GM18508 (cell line): ENCODE results near the gene GADD45GIP1.

Experiments used
- ATAC-seq: cut with Tn5 transposase; IDR thresholded peaks from one replicate; pipeline ENCODE4 v1.9.1; 2021; ENCODE audit warnings: moderate number of reproducible peaks; ENCODE audit not compliant: insufficient read depth, unreplicated experiment

GADD45GIP1 gene

DNA sequence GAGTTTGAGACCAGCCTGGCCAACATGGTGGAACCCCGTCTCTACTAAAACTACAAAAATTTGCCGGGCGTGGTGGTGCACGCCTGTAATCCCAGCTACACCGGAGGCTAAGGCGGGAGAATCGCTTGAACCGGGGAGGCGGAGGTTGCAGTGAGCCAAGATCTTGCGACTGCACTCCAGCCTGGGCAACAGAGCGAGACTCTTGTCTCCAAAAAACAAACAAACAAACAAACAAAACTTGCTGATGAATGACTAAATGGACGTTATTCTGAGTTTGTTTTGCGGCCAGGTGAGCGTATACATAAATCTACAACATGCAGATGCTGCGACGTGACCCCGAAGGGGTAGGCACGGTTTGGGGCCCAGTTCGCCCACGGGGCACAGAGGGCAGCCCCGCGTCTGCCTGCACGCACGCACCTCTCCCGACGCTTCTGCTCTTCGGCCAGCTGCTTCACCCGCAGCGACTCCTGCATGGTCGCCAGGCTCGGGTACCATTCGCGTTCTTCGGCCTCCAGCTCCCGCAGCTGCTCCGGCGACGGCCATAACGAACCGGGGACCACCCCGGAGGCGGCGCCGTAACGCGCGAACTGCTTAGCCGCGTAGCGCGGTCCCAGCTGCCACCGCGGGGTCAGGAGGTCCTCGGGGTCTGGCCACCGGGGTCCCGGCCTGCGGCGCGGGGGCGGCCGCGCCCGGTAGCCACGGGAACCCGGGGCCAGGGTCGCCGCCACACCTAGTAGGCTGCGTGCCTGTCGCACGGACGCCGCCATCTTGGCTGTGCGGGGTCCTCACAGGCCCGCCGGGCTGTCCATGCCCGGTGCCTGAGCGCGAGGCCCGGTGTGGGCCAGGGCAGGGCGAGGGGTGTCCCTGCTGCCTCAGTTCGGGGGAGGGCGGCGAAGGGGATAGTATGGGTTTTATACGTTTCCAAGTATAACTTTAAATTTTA is at the start of gene GADD45GIP1:
Gene GADD45GIP1 (minus strand): TSS at position 778 of the 943 bp plus-strand sequence. CDS start 11 bp downstream, at position 767.
- no peak for ATAC-seq

DNA sequence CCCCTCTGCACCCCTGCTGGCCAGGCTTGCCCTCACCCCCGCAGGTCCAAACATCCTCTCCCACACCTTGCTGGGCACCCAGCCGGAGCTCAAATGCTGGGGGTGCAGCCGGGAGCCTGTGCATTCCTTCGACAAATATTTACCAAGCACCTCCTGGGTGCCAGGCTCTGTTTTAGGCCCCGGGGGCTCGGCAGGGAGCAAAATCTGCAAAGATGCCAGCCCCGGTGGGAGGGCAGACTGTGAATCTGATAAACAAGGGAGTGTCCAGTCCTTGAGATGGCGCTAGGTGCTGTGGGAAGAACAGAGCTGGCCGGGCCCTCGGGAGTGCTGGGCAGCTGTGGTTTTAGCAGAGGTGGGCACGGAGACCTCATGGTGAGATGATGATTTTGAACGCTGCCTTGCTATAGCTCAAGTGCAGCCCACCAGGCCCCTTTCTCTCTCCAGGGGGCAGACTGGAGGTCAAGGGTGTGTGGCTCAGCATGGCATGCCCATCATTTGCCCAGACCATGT is 48.9 kb upstream of the GADD45GIP1 start:
- no peak for ATAC-seq

DNA sequence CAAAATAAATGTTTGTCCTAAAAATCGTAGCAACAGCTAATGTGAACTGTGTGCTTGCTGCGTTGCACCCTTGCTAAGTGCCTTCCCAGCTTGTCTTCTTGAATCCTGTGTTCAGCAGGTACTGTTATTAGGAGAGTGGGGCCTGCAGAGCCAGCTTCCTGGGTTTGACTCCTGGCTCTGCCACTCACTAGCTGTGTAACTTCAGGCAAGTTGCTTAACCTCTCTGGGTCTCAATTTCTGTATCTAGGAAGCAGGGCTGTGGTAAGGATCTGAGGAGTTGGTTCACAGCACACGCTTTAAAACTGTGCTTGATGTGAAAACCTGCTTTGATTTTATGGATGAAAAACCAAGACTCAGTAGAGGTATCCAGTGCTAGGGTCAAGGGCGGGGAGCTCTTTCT is 48.2 kb upstream of the GADD45GIP1 start:
- ATAC-seq, result no peak

DNA sequence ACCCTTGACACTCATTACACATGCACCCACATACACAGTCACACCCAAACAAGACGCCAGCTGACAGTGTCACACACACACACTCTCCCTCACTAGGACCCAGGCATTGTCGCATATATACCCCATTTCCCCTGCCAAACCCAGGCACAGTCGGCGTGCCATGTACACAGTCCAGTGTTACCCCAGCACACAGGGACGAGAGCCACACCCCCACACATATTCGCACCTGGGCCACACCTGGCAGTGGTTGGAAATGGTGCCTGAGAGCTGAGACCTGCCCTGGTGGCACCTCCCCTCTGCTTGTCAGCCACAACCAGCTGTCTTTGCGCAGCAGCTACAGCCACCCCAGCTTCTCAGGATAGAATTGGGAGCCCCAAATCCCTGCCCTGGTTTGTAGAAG is 47.2 kb upstream of the GADD45GIP1 start:
- no peak for ATAC-seq

DNA sequence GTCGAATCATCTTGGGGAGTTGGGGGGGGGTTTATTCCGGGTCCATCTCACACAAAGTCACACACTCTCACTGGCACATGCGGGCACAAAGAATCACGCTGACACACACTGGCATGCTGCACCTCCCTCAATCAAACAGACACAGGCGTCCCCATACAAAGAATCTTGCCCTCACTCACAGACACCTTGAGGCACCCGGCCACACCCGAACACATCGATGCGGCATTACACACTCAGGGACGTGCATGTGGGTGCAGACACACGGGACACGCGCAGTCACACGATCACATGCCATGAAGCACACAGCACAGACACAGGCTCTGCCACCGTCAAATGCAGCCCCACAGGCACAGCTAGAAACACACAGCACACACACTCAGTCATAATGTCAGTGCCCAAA is 46.1 kb upstream of the GADD45GIP1 start:
- no peak for ATAC-seq

DNA sequence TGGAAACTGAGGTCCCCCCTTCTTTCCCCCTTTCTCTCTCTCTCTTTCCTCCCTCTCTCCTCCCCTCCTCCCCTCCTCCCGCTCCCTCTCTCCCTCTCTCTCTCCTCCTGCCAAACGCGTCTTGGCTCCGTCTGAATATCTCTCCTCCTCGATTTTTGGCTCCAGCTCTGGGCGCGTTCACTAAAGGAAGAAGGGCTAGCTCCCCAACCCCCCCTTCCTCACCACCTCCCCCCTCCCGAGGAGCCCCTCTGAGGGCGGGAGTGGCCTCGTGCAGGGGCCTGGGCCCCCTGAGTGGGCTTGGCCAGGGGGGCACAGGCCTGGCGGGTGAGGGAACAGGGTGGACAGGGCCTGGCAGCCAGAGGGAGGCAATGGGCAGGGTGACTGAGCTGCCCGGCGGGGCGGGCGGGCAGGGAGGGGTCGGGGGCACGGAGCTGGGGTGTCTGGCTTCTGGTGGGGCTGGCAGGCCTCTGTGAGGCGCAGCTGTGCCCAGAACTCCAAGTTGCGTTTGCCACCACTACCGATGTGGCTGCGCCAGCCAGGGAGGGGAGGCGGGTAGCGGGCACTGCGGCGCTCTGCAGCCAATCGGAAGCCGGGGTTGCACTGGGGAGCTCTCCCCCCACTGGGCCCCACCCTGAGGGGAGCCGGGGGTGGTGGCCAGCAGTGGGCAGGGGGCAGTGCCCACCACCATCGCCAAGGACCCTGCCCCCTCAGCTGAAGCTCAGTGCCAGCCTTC is 45.3 kb upstream of the GADD45GIP1 start:
- ATAC-seq, result no peak

DNA sequence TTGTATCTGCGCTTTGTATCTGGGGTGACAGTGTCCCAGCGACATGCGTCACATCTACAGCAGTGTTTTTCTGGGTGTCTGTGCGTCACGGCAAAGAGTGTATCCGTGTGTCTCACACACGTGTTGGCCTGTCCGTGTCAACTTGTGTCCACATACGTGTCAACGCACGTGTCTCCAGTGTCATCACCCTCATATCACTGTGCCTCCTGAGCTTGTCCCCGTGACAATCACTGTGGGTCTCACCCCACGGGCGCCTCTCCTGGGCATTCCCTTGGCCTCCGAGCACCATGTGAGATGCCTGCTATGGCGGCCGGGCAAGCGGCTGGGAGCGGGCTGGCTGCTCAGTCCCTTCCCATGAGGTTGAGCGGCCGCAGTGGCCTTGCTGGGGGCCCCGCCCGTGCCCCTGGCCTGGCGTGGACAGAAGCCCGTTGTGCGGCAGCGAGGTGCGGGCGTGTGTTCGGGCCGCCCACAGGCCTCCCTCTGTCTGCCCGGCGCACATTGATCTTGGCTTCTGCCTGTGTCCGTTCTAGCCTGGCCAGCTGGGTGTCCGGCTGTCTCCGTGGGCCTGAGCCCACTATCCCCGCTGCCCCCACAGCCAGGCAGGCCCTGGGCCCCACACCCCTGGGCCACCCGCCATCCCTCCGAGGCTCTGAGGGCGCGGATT is 44.6 kb upstream of the GADD45GIP1 start:
- no peak for ATAC-seq

DNA sequence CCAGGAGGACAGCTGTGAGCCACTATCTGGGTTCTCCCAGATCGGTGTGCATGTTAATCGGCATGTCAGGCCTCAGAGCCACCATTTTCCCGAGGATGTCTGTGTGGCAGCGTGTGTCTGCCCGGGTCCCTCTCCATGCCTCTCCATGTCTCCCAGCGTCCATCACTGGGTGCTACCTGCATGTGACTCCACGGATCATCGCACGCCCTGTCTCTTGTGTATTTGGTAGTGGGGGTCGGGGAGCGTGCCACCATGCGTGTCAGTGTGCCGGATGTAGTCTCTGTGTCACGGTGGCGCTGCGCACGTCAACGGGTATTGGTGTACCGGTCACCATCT is 44.1 kb upstream of the GADD45GIP1 start:
- no peak for ATAC-seq

DNA sequence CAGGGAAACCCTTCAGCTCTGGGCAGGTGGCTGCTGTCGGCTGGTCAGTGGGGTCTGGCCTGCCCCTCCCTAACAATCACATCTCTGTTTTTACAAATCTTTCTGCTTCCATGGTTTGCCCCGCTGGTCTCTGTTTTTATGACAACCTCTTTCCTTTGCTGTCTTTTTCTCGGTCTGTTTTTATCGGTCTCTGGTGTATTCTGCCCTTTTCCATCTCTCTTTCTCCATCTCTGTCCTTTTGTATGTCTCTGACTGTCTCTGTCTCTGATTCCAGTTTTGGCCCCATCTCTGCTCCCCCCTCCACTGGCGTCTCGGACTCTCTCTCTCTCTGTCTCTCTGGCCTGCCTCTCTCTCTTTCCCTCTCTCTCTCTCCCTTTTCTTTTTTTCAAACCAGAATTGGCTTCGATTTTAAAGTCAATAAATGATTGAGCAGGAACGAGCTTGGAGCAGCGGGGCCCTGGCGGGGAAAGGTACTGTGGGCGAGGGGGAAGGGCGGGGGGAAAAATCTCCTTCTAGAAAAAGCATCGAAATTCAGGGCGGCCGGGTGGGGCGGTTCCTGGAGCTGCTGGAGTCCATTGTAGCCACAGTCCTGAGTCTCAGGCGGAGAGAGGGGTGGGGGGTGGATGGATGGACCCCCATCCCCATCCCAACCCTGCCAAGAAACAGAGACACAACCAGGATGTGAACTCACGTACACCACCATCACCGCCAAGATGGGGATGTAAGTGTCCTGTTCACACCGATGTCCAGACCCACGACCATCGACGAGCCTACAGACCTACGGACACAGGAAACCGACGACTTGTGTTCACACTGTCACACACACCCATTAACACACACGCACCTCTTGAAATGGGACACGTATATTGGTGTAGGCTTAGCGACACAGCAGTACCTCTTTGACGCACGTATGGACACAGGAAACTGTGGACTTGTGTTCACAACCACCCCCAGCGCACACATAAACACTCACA is 41.2 kb upstream of the GADD45GIP1 start:
- ATAC-seq, result no peak

DNA sequence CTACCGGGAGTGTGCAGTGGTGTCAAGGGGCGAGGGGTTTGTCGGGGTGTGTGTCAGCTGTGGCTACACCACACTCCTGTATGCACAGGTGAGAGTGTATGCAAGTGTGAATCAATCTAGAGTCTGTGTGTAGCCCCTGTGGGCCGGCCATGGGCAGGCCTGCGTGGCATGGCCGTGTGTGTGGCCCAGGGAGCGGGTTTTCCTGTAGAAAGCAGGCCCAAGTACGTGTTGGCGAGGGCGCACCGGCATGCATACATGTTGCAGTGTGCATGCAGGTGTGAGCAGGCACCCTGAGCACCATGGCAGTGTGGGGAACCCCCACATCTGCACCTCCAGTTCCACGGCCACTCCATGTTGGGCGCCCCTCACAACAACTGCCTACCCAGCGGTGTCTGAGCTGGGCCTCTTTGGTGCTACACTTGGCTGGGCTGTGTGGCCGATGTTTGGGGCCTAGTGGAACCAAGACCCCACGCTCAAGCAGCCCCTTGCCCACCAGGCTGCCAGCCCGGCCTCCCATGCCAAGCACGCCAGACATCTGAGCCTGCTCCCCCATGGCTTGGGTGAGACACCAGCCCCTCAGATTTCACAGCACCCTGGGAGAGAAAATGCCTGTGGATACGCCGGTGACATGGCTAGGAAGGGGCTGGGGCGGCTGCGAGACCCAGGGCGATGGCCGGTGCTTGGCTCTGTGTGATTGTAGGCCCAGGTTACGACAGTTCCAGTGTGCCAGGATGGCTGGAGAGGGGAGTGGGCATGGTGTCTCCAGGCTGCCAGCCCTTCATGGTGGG is 40.4 kb upstream of the GADD45GIP1 start:
- ATAC-seq, result no peak

DNA sequence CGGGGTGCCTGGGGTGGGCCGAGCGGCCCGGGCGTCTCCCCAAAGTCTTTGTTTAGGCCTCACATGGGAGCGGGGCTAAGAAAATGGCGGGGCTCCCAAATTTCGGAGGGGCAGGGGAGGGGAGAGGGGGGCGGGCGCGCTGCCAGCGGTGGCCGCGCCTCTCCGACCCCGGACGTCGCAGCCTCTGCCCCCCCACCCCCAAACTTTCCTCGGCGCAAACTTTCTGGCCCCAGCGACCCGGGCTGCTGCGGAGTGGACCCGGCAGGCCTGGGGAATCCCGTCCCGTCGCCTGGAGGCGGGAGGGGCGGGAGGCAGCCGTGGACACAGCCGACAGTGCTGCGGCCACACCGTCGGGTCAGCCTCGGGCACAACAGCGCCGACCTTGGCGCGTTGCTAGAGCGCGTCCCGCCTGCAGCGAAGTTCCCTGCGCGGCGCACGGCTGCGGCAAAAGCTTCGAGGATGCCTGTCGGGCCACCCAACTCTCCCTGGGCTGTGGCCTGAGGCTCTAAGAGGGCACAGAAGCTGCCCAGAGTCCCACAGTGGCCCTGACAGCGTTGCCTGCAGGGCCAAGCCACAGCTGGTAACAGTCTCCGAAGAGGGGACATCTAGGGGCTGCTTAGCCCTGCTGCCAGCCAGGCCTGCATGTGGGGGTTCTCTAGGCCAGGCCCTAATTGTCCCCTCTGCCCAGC is 39.5 kb upstream of the GADD45GIP1 start:
- ATAC-seq, result no peak

DNA sequence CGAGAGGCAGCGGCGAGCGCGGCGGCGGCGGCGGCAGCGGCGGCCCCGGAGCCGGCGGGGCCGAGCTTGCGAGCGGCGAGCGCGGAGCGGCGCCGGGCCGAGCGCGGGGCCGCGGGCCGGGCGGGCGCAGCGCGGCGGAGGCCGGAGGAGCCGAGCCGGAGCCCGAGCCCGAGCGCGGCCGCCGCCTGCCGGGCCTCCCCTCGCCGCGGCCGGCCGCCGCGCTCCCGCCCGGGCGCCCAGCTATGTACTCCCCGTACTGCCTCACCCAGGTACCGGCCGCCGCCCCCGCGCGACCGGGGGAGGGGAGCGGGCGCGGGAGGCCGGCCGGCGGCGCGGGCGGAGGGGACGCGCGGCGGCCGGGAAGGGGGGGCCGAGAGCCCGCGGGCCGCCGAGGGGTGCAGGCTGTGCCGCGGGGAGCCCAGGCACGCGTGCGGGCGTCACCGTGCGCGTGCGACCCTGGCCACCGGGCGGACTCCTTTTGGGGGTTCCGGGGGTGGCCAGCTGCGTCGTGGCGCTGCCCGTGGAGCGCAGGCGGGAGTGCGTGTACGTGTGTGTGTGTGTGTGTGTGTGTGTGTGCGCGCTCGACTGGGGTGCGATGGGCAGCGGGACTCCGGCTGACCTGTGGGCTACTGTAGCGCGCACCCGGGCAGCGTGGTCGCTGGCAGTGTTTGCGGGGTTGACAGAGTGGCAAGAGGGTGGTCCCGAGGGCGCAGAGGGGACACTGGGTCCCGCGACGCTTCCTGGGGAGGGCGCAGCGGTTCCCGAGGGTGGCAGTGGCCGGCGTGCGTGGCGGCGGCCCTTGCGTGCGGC is 38.8 kb upstream of the GADD45GIP1 start:
- ATAC-seq, result no peak

DNA sequence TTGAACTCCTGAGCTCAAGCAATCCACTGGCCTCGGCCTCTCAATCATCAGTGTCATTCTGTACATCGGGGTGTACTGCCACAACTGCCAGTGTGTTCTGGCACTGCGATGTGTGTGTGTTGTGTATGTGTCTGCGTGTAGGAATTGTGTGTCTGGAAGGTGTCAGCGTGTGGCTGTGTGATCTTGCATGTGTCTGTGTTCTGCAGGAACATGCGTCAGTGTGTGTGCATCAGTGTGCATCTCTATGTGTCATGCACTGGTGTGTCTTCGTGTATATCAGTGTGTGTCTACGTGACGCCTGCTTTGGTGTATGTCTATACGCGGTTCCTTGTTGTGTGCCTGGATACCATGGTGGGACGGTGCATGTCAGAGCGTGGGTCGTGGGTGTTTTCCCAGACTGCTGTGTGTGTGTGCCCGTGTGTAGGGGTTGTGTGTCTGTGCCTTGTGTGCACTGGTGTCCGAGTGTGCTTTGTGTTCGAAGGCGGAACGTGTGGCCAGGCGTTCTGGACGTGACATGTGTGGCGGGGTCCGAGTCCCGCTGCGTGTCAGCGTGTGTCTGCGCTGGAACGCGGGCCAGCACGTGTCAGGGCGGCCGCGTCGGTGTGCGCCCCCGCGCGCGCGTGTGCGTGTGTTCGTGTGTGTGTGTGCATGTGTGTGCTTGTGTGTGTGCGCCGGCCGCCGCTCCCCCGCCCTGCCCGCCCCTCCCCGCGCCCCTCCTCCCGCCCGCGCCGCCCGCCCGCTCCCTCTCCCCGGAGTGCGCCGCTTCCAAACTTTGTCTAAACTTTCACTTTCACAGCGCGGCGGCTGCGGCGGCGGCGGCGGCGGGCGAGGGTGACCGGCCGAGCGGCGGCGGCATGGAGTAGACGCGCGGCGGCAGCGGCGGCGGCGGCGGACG is 37.9 kb upstream of the GADD45GIP1 start, which contains the start of gene NFIX:
Gene NFIX (plus strand): TSS at position 775 of the 895 bp plus-strand sequence. CDS start 363 bp downstream, outside the sequence.
- no peak for ATAC-seq

DNA sequence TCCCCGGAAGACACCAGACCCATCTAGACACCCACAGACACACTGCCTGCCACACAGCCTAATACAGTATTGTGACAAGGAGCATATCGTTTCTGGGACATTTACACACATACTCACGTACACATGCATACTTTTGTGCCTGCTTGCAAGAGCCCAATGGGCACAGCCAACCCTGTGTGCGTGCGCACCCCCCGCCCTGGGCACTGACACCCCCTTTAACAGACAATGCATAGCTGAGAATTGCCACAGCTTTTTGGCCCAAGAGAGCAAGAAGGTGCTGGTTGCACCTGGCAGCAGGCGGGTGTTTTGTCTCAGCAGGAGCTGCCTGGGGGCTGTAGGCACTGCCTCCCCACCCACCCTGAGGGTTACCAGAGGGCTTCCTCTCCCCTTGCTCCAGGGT is 36.5 kb upstream of the GADD45GIP1 start:
- ATAC-seq, result no peak

DNA sequence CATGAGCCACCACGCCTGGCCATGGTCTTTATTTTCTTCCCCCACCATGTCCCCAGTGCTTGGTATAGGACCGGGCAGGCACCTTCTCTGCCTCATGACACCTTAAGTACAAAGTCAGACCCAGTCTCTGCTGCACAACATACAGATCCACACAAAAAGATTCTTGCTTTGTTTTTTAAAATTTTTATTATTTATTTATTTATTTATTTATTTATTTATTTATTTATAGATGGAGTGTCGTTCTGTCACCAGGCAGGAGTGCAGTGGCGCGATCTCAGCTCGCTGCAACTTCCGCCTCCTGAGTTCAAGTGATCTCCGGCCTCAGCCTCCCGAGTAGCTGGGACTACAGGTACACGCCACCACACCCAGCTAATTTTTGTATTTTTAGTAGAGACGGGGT is 35.7 kb upstream of the GADD45GIP1 start:
- ATAC-seq, result no peak

DNA sequence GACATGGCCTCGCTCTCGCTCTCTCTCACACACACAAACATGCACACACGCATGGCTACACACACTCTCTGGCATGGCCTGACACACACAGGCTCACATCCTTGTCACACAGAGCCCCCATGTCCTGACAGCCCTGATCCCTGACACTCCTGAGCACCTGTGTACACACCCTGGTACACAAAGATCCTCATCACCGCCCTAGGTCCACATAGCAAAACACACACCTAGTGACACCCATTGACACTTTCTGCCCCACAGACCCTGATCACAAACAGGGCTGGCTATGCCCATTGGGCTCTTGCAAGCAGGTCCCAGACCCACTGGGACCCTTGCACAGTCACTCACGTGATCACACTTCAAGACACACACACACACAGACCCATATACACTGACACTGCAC is 34.3 kb upstream of the GADD45GIP1 start:
- ATAC-seq, result no peak
